Neural progenitor cell (in vitro differentiated cells): ENCODE data around the gene ANKLE1. TPM values are rescaled to one million over a fixed set of nuclear protein-coding genes. Genes with fewer than 3 reads are reported as not detected.
A peak's percentile ranks its signal among the peaks of the same experiment; 100 is the strongest.

ENCODE experiments used
- DNase-seq: peaks from one replicate; pipeline ENCODE4 v3.0.0-alpha.2; 2016; ENCODE audit warnings: low spot score
- H2AFZ ChIP-seq: fragments of 200-600 bp; sonication (generic); replicated peaks from 2 replicates; pipeline ENCODE4 v1.6.1; 2016; ENCODE audit warnings: antibody characterized with exemption
- H3F3A ChIP-seq: fragments of 200-600 bp; sonication (generic); 2 replicates; pipeline ENCODE4 v1.6.1; 2016; ENCODE audit warnings: antibody characterized with exemption, low read depth
- H3K27ac ChIP-seq: fragments of 200-600 bp; sonication (generic); 2 replicates; pipeline ENCODE4 v1.5.1; 2016; ENCODE audit warnings: mild to moderate bottlenecking
- H3K27me3 ChIP-seq: fragments of 200-600 bp; sonication (generic); 2 replicates; pipeline ENCODE4 v1.6.1; 2016; ENCODE audit warnings: mild to moderate bottlenecking, moderate library complexity
- H3K36me3 ChIP-seq: fragments of 200-600 bp; sonication (generic); 2 replicates; pipeline ENCODE4 v1.5.1; 2016
- H3K4me1 ChIP-seq: fragments of 200-600 bp; sonication (generic); 2 replicates; pipeline ENCODE4 v1.6.1; 2016; ENCODE audit warnings: mixed run types
- H3K4me2 ChIP-seq: fragments of 200-600 bp; sonication (generic); 2 replicates; pipeline ENCODE4 v1.6.1; 2016
- H3K4me3 ChIP-seq: fragments of 200-600 bp; sonication (generic); 2 replicates; pipeline ENCODE4 v1.5.1; 2016
- H3K79me2 ChIP-seq: fragments of 200-600 bp; sonication (generic); 2 replicates; pipeline ENCODE4 v1.6.1; 2016; ENCODE audit warnings: low read depth
- H3K9ac ChIP-seq: fragments of 200-600 bp; sonication (generic); 2 replicates; pipeline ENCODE4 v1.6.1; 2016
- H3K9me3 ChIP-seq: fragments of 200-600 bp; sonication (generic); 2 replicates; pipeline ENCODE4 v1.5.1; 2016; ENCODE audit warnings: low read depth
- H4K20me1 ChIP-seq: fragments of 200-600 bp; sonication (generic); 2 replicates; pipeline ENCODE4 v1.6.1; 2016; ENCODE audit warnings: low read depth
- H3K27ac Mint-ChIP-seq: 3 replicates; pipeline ENCODE4 v1.8.0; 2021; ENCODE audit warnings: mixed read lengths
- H3K27me3 Mint-ChIP-seq: 2 replicates; pipeline ENCODE4 v1.8.0; 2022; ENCODE audit warnings: low read depth, mild to moderate bottlenecking, inconsistent platforms, moderate library complexity, mixed read lengths; ENCODE audit not compliant: insufficient read depth
- H3K36me3 Mint-ChIP-seq: 3 replicates; pipeline ENCODE4 v1.8.0; 2021; ENCODE audit warnings: mixed read lengths
- H3K4me1 Mint-ChIP-seq: 3 replicates; pipeline ENCODE4 v1.8.0; 2021; ENCODE audit warnings: mixed read lengths
- H3K4me3 Mint-ChIP-seq: 3 replicates; pipeline ENCODE4 v1.8.0; 2021; ENCODE audit warnings: mild to moderate bottlenecking, moderate library complexity, mixed read lengths
- H3K9me3 Mint-ChIP-seq: 3 replicates; pipeline ENCODE4 v1.8.0; 2020; ENCODE audit warnings: mixed read lengths
- CTCF ChIP-seq: fragments of 200-600 bp; sonication (generic); IDR thresholded peaks from 2 replicates; pipeline ENCODE4 v1.5.1; 2017; ENCODE audit warnings: antibody characterized with exemption, mild to moderate bottlenecking
- EZH2 ChIP-seq: fragments of 200-600 bp; sonication (generic); IDR thresholded peaks from 2 replicates; pipeline ENCODE4 v1.6.1; 2017; ENCODE audit warnings: antibody characterized with exemption, mild to moderate bottlenecking, moderate library complexity
- EZH2phosphoT487 ChIP-seq: fragments of 200-600 bp; sonication (generic); IDR thresholded peaks from 2 replicates; pipeline ENCODE4 v1.6.1; 2017; ENCODE audit warnings: antibody characterized with exemption
- total RNA-seq: library from RNA; depleted of rRNA; stranded (reverse); fragments of >200 nt; gene quantifications from 2 replicates; pipeline ENCODE4 v1.2.3, GENCODE V29; 2015; ENCODE audit warnings: low replicate concordance

ANKLE1 gene
- 2.3 and 3.3 TPM in 2 replicates for total RNA-seq

- Mint-ChIP-seq H3K9me3 (no peaks in the 10 kb centered on the region), H3K27ac (no peak within 1 kb of the TSS), H3K4me3 (peak within 1 kb of the TSS; percentile 86), H3K27me3 (peaks cover 10% of the 10 kb centered on the region), H3K36me3 (peaks cover 5% of the 10 kb centered on the region), H3K4me1 (peaks cover 5% of the 10 kb centered on the region)
- Histone ChIP-seq H4K20me1 (no peaks in the 10 kb centered on the region), H3K9ac (no peak within 1 kb of the TSS), H3F3A (peaks cover 25% of the 10 kb centered on the region), H3K27ac (no peak within 1 kb of the TSS), H3K36me3 (no peaks in the 10 kb centered on the region), H3K4me3 (peak within 1 kb of the TSS; percentile 40), H3K79me2 (no peaks in the 10 kb centered on the region), H3K4me1 (no peaks in the 10 kb centered on the region), H2AFZ (peak within 1 kb of the TSS; percentile 58), H3K4me2 (peak within 1 kb of the TSS; percentile 73), H3K9me3 (no peaks in the 10 kb centered on the region), H3K27me3 (peaks cover 18% of the 10 kb centered on the region)
- TF ChIP-seq EZH2 (peak; percentile 45), CTCF (no peak), EZH2phosphoT487 (no peak)
- peak; percentile 54 for DNase-seq
Measured at GRCh38 chr19:17281391-17282304, at the start of gene ANKLE1. TSS of gene ANKLE1 (plus strand) at chr19:17281901. CDS start at chr19:17281921, 20 bp downstream.

- no peak overlapping the region for H2AFZ ChIP-seq
- peaks cover 49% of the 10 kb centered on the region for H3F3A ChIP-seq
- Mint-ChIP-seq H3K27ac (no peak overlapping the region), H3K4me1 (peaks cover 11% of the 10 kb centered on the region), H3K36me3 (peaks cover 15% of the 10 kb centered on the region), H3K9me3 (no peaks in the 10 kb centered on the region), H3K4me3 (no peak overlapping the region), H3K27me3 (peaks cover 10% of the 10 kb centered on the region)
- no peak overlapping the region for H3K9ac ChIP-seq
- peaks cover 36% of the 10 kb centered on the region for H3K79me2 ChIP-seq
- no peak overlapping the region for H3K4me2 ChIP-seq
- no peaks in the 10 kb centered on the region for H3K9me3 ChIP-seq
- no peaks in the 10 kb centered on the region for H3K36me3 ChIP-seq
- no peak for DNase-seq
- peaks cover 30% of the 10 kb centered on the region for H4K20me1 ChIP-seq
- no peaks in the 10 kb centered on the region for H3K27me3 ChIP-seq
- TF ChIP-seq EZH2 (no peak), CTCF (no peak), EZH2phosphoT487 (no peak)
- H3K4me3 ChIP-seq = no peak overlapping the region
- peaks cover 20% of the 10 kb centered on the region for H3K4me1 ChIP-seq
- H3K27ac ChIP-seq = no peak overlapping the region
Measured at GRCh38 chr19:17232258-17232657, 49.4 kb upstream of the ANKLE1 start.

DNA sequence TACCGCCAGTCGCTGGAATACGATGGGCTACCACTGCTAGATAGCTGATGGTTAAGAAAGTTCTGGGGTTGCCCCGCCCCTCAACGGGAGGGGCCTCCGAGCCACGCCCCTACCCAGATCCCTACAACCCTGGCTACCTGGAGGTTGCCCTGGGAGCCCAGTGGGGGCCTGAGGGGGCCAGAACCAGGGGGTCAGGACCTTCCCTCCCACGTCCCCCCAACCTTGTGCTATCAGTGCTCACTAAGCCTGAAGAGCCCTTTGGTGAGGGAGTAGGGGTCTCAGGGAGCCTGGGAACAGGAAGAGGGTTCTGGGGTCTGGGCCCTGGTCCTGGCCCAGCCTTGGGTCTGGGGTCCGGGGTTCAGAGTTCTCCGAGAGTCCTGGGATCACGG is 46.8 kb upstream of the ANKLE1 start:
- Mint-ChIP-seq H3K27ac (no peak overlapping the region), H3K27me3 (peaks cover 8% of the 10 kb centered on the region), H3K36me3 (peaks cover 18% of the 10 kb centered on the region), H3K4me1 (peaks cover 11% of the 10 kb centered on the region), H3K4me3 (peak overlapping the region; percentile 76), H3K9me3 (no peaks in the 10 kb centered on the region)
- peaks cover 36% of the 10 kb centered on the region for H3K79me2 ChIP-seq
- peaks cover 46% of the 10 kb centered on the region for H3F3A ChIP-seq
- H3K27me3 ChIP-seq = no peaks in the 10 kb centered on the region
- no peak for TF ChIP-seq CTCF
- TF ChIP-seq EZH2phosphoT487 = no peak
- no peak for TF ChIP-seq EZH2
- no peaks in the 10 kb centered on the region for H3K36me3 ChIP-seq
- H3K4me3 ChIP-seq = peak overlapping the region; percentile 80
- peaks cover 17% of the 10 kb centered on the region for H3K4me1 ChIP-seq
- peak overlapping the region; percentile 87 for H3K4me2 ChIP-seq
- no peak overlapping the region for H3K9ac ChIP-seq
- H2AFZ ChIP-seq = no peak overlapping the region
- no peaks in the 10 kb centered on the region for H3K9me3 ChIP-seq
- peak; percentile 76 for DNase-seq
- peaks cover 34% of the 10 kb centered on the region for H4K20me1 ChIP-seq
- H3K27ac ChIP-seq = no peak overlapping the region
